GM12878 (cell line): ENCODE data around the gene ATXN3.

Source experiments
- BMI1 ChIP-seq: fragments of 450-650 bp; IDR thresholded peaks from 2 replicates; pipeline ENCODE4 v1.6.1; 2016; ENCODE audit warnings: mild to moderate bottlenecking, moderate library complexity, borderline replicate concordance
- CHD4 ChIP-seq: fragments of 200-600 bp; sonication (generic); IDR thresholded peaks from 2 replicates; pipeline ENCODE4 v1.6.1; 2016; ENCODE audit warnings: mild to moderate bottlenecking
- JUND ChIP-seq: IDR thresholded peaks from 2 replicates; pipeline ENCODE4 v1.6.1; 2012; ENCODE audit warnings: low read depth, mild to moderate bottlenecking, low read length, improper control_type of control experiment, moderate library complexity
- POLR2AphosphoS5 ChIP-seq: IDR thresholded peaks from 2 replicates; pipeline ENCODE4 v1.6.1; 2011; ENCODE audit warnings: mild to moderate bottlenecking, low read length, inconsistent platforms
- SMAD1 ChIP-seq: fragments of 450-650 bp; IDR thresholded peaks from 2 replicates; pipeline ENCODE4 v1.6.1; 2018; ENCODE audit warnings: mild to moderate bottlenecking, low read depth; ENCODE audit not compliant: partially characterized antibody
- STAT1 ChIP-seq: fragments of 450-650 bp; conservative IDR thresholded peaks from 2 replicates; pipeline ENCODE4 v1.6.1; 2014; ENCODE audit warnings: antibody characterized with exemption, mild to moderate bottlenecking
- YBX1 ChIP-seq: fragments of 450-650 bp; IDR thresholded peaks from 2 replicates; pipeline ENCODE4 v1.6.1; 2016; ENCODE audit warnings: antibody characterized with exemption
- YY1 ChIP-seq: IDR thresholded peaks from 2 replicates; pipeline ENCODE4 v1.6.1; 2011; ENCODE audit warnings: low read depth, mild to moderate bottlenecking, low read length
- TF ChIP-seq, protein P1 (sequence below), 3 experiments: IDR thresholded peaks in 2 of 3; conservative IDR thresholded peaks in 1 of 3; 2 replicates each; pipeline ENCODE4 v1.5.1; 2011; ENCODE audit warnings: low read depth in 3 of 3, low read length in 3 of 3, mild to moderate bottlenecking in 3 of 3, control low read depth in 2 of 3, moderate library complexity in 2 of 3, inconsistent platforms in 1 of 3, mixed read lengths in 1 of 3; ENCODE audit not compliant: control insufficient read depth in 2 of 3, insufficient read depth in 1 of 3; ENCODE audit errors: extremely low read depth in 1 of 3
- TF ChIP-seq, protein P2 (sequence below): IDR thresholded peaks from 2 replicates; pipeline ENCODE4 v1.6.1; 2012; ENCODE audit warnings: mild to moderate bottlenecking, low read depth, low read length
- TF ChIP-seq, protein P3 (sequence below): fragments of 450-650 bp; IDR thresholded peaks from 2 replicates; pipeline ENCODE4 v1.6.1; 2017; ENCODE audit warnings: borderline replicate concordance
- TF ChIP-seq, protein P4 (sequence below): IDR thresholded peaks from 2 replicates; pipeline ENCODE4 v1.6.1; 2012; ENCODE audit warnings: low read depth, low read length, improper control_type of control experiment
- TF ChIP-seq, protein P5 (sequence below): fragments of 450-650 bp; conservative IDR thresholded peaks from 2 replicates; pipeline ENCODE4 v1.6.1; 2017; ENCODE audit warnings: mild to moderate bottlenecking, moderate library complexity

DNA sequence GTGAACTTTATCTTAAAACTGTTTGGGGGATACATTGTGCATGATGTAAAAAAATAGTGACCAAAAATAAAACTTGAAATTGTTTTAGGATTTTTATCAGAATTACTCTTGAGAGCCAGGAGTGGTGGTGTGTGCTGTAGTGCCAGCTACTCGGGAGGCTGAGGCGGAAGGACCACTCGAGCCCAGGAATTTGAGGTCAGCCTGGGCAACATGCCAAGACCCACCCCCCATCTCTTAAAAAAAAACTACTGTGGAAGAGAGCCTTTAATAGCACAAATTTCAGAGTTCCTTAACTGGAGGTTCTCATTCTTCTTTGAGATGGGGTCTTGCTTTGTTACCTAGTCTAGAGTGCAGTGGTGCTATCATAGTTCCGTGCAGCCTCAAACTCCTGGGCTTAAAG is 36.9 kb upstream of the ATXN3 start:
- no peak for TF ChIP-seq JUND
- TF ChIP-seq, protein P1, sequence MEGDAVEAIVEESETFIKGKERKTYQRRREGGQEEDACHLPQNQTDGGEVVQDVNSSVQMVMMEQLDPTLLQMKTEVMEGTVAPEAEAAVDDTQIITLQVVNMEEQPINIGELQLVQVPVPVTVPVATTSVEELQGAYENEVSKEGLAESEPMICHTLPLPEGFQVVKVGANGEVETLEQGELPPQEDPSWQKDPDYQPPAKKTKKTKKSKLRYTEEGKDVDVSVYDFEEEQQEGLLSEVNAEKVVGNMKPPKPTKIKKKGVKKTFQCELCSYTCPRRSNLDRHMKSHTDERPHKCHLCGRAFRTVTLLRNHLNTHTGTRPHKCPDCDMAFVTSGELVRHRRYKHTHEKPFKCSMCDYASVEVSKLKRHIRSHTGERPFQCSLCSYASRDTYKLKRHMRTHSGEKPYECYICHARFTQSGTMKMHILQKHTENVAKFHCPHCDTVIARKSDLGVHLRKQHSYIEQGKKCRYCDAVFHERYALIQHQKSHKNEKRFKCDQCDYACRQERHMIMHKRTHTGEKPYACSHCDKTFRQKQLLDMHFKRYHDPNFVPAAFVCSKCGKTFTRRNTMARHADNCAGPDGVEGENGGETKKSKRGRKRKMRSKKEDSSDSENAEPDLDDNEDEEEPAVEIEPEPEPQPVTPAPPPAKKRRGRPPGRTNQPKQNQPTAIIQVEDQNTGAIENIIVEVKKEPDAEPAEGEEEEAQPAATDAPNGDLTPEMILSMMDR (IDR thresholded peaks at IDR 0.05 in 2 of 3, conservative IDR thresholded peaks at IDR 0.05 in 1 of 3; ENCODE audit: control insufficient read depth in 2 of 3, extremely low read depth in 1 of 3, insufficient read depth in 1 of 3, low read depth in 3 of 3, low read length in 3 of 3): no peak
- no peak for TF ChIP-seq CHD4
- TF ChIP-seq POLR2AphosphoS5: no peak
- TF ChIP-seq, protein P2, sequence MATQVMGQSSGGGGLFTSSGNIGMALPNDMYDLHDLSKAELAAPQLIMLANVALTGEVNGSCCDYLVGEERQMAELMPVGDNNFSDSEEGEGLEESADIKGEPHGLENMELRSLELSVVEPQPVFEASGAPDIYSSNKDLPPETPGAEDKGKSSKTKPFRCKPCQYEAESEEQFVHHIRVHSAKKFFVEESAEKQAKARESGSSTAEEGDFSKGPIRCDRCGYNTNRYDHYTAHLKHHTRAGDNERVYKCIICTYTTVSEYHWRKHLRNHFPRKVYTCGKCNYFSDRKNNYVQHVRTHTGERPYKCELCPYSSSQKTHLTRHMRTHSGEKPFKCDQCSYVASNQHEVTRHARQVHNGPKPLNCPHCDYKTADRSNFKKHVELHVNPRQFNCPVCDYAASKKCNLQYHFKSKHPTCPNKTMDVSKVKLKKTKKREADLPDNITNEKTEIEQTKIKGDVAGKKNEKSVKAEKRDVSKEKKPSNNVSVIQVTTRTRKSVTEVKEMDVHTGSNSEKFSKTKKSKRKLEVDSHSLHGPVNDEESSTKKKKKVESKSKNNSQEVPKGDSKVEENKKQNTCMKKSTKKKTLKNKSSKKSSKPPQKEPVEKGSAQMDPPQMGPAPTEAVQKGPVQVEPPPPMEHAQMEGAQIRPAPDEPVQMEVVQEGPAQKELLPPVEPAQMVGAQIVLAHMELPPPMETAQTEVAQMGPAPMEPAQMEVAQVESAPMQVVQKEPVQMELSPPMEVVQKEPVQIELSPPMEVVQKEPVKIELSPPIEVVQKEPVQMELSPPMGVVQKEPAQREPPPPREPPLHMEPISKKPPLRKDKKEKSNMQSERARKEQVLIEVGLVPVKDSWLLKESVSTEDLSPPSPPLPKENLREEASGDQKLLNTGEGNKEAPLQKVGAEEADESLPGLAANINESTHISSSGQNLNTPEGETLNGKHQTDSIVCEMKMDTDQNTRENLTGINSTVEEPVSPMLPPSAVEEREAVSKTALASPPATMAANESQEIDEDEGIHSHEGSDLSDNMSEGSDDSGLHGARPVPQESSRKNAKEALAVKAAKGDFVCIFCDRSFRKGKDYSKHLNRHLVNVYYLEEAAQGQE: no peak
- TF ChIP-seq, protein P3, sequence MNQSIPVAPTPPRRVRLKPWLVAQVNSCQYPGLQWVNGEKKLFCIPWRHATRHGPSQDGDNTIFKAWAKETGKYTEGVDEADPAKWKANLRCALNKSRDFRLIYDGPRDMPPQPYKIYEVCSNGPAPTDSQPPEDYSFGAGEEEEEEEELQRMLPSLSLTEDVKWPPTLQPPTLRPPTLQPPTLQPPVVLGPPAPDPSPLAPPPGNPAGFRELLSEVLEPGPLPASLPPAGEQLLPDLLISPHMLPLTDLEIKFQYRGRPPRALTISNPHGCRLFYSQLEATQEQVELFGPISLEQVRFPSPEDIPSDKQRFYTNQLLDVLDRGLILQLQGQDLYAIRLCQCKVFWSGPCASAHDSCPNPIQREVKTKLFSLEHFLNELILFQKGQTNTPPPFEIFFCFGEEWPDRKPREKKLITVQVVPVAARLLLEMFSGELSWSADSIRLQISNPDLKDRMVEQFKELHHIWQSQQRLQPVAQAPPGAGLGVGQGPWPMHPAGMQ: no peak
- no peak for TF ChIP-seq YY1
- TF ChIP-seq STAT1: no peak
- TF ChIP-seq BMI1: no peak
- TF ChIP-seq YBX1: no peak
- TF ChIP-seq, protein P4, sequence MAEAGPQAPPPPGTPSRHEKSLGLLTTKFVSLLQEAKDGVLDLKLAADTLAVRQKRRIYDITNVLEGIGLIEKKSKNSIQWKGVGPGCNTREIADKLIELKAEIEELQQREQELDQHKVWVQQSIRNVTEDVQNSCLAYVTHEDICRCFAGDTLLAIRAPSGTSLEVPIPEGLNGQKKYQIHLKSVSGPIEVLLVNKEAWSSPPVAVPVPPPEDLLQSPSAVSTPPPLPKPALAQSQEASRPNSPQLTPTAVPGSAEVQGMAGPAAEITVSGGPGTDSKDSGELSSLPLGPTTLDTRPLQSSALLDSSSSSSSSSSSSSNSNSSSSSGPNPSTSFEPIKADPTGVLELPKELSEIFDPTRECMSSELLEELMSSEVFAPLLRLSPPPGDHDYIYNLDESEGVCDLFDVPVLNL: no peak
- no peak for TF ChIP-seq SMAD1
- TF ChIP-seq, protein P5, sequence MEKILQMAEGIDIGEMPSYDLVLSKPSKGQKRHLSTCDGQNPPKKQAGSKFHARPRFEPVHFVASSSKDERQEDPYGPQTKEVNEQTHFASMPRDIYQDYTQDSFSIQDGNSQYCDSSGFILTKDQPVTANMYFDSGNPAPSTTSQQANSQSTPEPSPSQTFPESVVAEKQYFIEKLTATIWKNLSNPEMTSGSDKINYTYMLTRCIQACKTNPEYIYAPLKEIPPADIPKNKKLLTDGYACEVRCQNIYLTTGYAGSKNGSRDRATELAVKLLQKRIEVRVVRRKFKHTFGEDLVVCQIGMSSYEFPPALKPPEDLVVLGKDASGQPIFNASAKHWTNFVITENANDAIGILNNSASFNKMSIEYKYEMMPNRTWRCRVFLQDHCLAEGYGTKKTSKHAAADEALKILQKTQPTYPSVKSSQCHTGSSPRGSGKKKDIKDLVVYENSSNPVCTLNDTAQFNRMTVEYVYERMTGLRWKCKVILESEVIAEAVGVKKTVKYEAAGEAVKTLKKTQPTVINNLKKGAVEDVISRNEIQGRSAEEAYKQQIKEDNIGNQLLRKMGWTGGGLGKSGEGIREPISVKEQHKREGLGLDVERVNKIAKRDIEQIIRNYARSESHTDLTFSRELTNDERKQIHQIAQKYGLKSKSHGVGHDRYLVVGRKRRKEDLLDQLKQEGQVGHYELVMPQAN: no peak
